K562 (cell line): ENCODE measurements around the gene DHRS11. TPM values are rescaled to one million over a fixed set of nuclear protein-coding genes. Genes with fewer than 3 reads are reported as not detected.

Experiments used
- ARID1B ChIP-seq: fragments of 450-650 bp; IDR thresholded peaks from 2 replicates; pipeline ENCODE4 v1.6.1; 2016; ENCODE audit warnings: antibody characterized with exemption, mild to moderate bottlenecking, inconsistent platforms
- ARID3B ChIP-seq: fragments of 250-450 bp; sonication (Bioruptor Pico); IDR thresholded peaks from 2 replicates; pipeline ENCODE4 v1.4.0; 2020; ENCODE audit warnings: borderline replicate concordance
- ARID4B ChIP-seq: sonication (generic); formaldehyde crosslinking; IDR thresholded peaks from 2 replicates; pipeline ENCODE4 v1.8.0; 2022; ENCODE audit warnings: mild to moderate bottlenecking, missing genetic modification reagents
- CREM ChIP-seq: IDR thresholded peaks from 2 replicates; pipeline ENCODE4 v1.6.1; 2014; ENCODE audit warnings: antibody characterized with exemption, low read depth
- CXXC5 ChIP-seq: fragments of 250-450 bp; sonication (Bioruptor Pico); IDR thresholded peaks from 2 replicates; pipeline ENCODE4 v1.8.0; 2022; ENCODE audit warnings: inconsistent platforms, mild to moderate bottlenecking, moderate library complexity
- HNRNPL ChIP-seq: fragments of 200-400 bp; formaldehyde crosslinking; IDR thresholded peaks from 2 replicates; pipeline ENCODE4 v1.6.1; 2017; ENCODE audit warnings: low read depth, mild to moderate bottlenecking, low read length
- LEF1 ChIP-seq: fragments of 450-650 bp; IDR thresholded peaks from 2 replicates; pipeline ENCODE4 v1.6.1; 2016; ENCODE audit warnings: mild to moderate bottlenecking
- MCM3 ChIP-seq: fragments of 450-650 bp; IDR thresholded peaks from 2 replicates; pipeline ENCODE4 v1.6.1; 2016
- MECOM ChIP-seq: fragments of 250-450 bp; sonication (Bioruptor Pico); IDR thresholded peaks from 2 replicates; pipeline ENCODE4 v1.8.0; 2022; ENCODE audit warnings: inconsistent platforms
- NCOA1 ChIP-seq: fragments of 450-650 bp; IDR thresholded peaks from 2 replicates; pipeline ENCODE4 v1.6.1; 2016; ENCODE audit warnings: low read depth
- NEUROD1 ChIP-seq: fragments of 150-350 bp; IDR thresholded peaks from 2 replicates; pipeline ENCODE4 v1.6.1; 2014; ENCODE audit warnings: borderline replicate concordance, low read length, low read depth; ENCODE audit not compliant: partially characterized antibody
- NR0B1 ChIP-seq: fragments of 450-650 bp; IDR thresholded peaks from one replicate; pipeline ENCODE4 v1.6.1; 2018; ENCODE audit warnings: mild to moderate bottlenecking, moderate library complexity; ENCODE audit not compliant: partially characterized antibody
- NR2C1 ChIP-seq, 2 experiments: fragments of 450-650 bp; IDR thresholded peaks; 2 replicates each; pipeline ENCODE4 v1.6.1; 2017; ENCODE audit warnings: mild to moderate bottlenecking in 2 of 2, antibody characterized with exemption in 1 of 2, inconsistent platforms in 1 of 2, missing compliant biosample characterization in 1 of 2, missing genetic modification characterization in 1 of 2
- RNF2 ChIP-seq: sonication (generic); IDR thresholded peaks from 2 replicates; pipeline ENCODE4 v1.6.1; 2016
- SUPT5H ChIP-seq: fragments of 450-650 bp; IDR thresholded peaks from 2 replicates; pipeline ENCODE4 v1.6.1; 2016
- ZHX1 ChIP-seq: fragments of 150-350 bp; conservative IDR thresholded peaks from 2 replicates; pipeline ENCODE4 v1.6.1; 2014; ENCODE audit warnings: low read length
- ZNF175 ChIP-seq: fragments of 200-800 bp; sonication (Bioruptor generic); IDR thresholded peaks from 2 replicates; pipeline ENCODE4 v1.6.1; 2016; ENCODE audit warnings: low read depth, mild to moderate bottlenecking, missing genetic modification characterization, missing compliant biosample characterization
- ZNF224 ChIP-seq: sonication (generic); formaldehyde crosslinking; IDR thresholded peaks from 2 replicates; pipeline ENCODE4 v1.8.0; 2022; ENCODE audit warnings: mild to moderate bottlenecking, missing genetic modification reagents
- ZNF232 ChIP-seq: sonication (generic); formaldehyde crosslinking; IDR thresholded peaks from 2 replicates; pipeline ENCODE4 v1.8.0; 2022; ENCODE audit warnings: mild to moderate bottlenecking, missing genetic modification reagents
- ZNF384 ChIP-seq: IDR thresholded peaks from 2 replicates; pipeline ENCODE4 v1.6.1; 2012; ENCODE audit warnings: low read depth, low read length, improper control_type of control experiment
- ZNF778 ChIP-seq: fragments of 450-650 bp; formaldehyde crosslinking; IDR thresholded peaks from 2 replicates; pipeline ENCODE4 v1.4.0; 2020; ENCODE audit warnings: mild to moderate bottlenecking, moderate library complexity
- polyA plus RNA-seq, 8 experiments: library from polyadenylated mRNA; depleted of rRNA in 4 of 8; stranded (reverse) in 5 of 8; unstranded in 3 of 8; fragments of >200 nt; fragmentation: Nextera tagmentation in 2 of 8; fragmentation: Illumina TruSeq in 1 of 8; extraction: Ambion mirVana in 2 of 8; extraction: Trizol in 1 of 8; gene quantifications; 2 replicates each; pipeline versions ENCODE4 v1.2.1 to v1.2.3, GENCODE V29; 2011 to 2014; ENCODE audit warnings: inconsistent platforms in 1 of 8, missing spikeins in 1 of 8
- total RNA-seq, 7 experiments: library from RNA; depleted of rRNA in 6 of 7; stranded (reverse); fragments of >200 nt in 6 of 7; fragmentation: Illumina TruSeq in 2 of 7; extraction: Trizol in 2 of 7; gene quantifications; 2 replicates each; pipeline versions ENCODE4 v1.2.1 to v1.2.3, GENCODE V29; 2011 to 2021; ENCODE audit warnings: low replicate concordance in 1 of 7

Gene DHRS11
- total and polyA plus RNA-seq, 9 of the 15 experiments (the other 6 are each of a cell fraction or from before 2014, with no cell fraction given) = 15.2 to 123 (median 59.8) TPM

- TF ChIP-seq ARID3B (CRISPR knock-in tag) (no peak), ARID1B (peak; percentile 91), ZNF778 (CRISPR knock-in tag) (no peak), ZNF232 (no peak), SUPT5H (no peak), ZNF384 (no peak), ARID4B (CRISPR knock-in tag) (no peak), NCOA1 (peak; percentile 23; the same call in 1 of the 2 replicates), CREM (peak; percentile 37; the same call in 1 of the 2 replicates), RNF2 (peak; percentile 57; the same call in 1 of the 2 replicates), ZNF224 (CRISPR knock-in tag) (no peak), CXXC5 (CRISPR knock-in tag) (peak; percentile 2; the same call in 1 of the 2 replicates), MECOM (CRISPR knock-in tag) (peak; percentile 51; the same call in 1 of the 2 replicates), MCM3 (no peak), NEUROD1 (peak; percentile 58), ZNF175 (no peak), ZHX1 (no peak), LEF1 (peak; percentile 54; the same call in 1 of the 2 replicates), HNRNPL (no peak), NR0B1 (no peak), NR2C1 (IDR thresholded peaks at IDR 0.05) (peak; percentile 45; the same call in 1 of the 2 replicates), NR2C1 (tag; IDR thresholded peaks at IDR 0.05) (no peak)
These were observed 8.8 kb downstream of the DHRS11 start (continued) for GRCh38 chr17:36600465-36600864.
